GM10248 (cell line): ENCODE results near the gene CNTNAP2.

Experiments
- CTCF ChIA-PET: fragments of 300-600 bp; sonication (Branson Sonifier 250); formaldehyde crosslinking; extraction: SDS; loops from one replicate; lab custom pipeline; 2021; ENCODE audit warnings: antibody characterized with exemption; lab: Yijun Ruan, JAX
- POLR2A ChIA-PET: fragments of 350-650 bp; sonication (Branson Sonifier 250); formaldehyde crosslinking; extraction: SDS; loops from one replicate; lab custom pipeline; 2020; ENCODE audit warnings: antibody characterized with exemption; lab: Yijun Ruan, JAX
- DNase-seq: peaks from one replicate; pipeline ENCODE4 v3.0.0; 2012; ENCODE audit errors: extremely low spot score
- CTCF ChIP-seq: IDR thresholded peaks from 2 replicates; pipeline ENCODE4 v1.5.1; 2012; ENCODE audit warnings: mild to moderate bottlenecking, low read depth; ENCODE audit errors: extremely low read depth, missing control alignments, control extremely low read depth

Gene CNTNAP2

DNA sequence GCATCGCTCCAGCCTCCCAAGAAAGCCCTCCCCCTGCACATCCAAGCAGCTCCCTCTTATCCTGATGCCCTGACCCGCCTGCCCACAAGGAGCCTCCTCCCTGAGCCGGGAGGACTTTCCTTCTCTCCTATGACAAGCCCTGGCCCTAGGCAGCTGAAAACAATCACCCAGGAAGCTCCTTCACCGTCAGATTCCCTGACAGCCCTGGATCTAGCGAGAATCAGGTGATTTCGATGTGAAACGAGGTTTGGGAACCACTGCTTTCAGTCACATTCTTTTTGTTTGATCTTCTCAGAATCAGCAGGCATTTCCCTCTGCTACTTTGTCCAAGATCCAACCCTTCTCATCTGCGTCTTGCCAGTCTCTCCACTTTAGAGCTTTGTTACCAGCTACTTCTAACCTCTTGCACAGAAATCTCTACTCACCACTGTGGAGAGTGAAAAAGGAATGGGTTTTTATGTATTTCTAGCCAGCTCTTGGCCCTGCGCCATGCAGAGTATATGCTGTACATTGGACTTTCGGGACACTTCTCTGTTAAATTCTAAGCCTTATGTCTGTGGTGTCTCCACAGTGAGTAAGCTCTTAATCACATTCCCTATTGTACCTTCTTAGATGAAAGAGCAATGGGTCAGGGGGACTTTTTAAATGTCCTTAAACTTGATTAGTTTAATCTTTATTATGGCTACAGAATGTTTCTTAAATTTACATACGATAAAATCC is 2220.8 kb downstream of the CNTNAP2 start:
- POLR2A ChIA-PET = no interaction called here
- CTCF ChIA-PET = interaction anchor here (0.9 kb wide), 1 partner anchor 10 kb away, joined by 3 read pairs; no protein-coding TSS in a partner anchor
- no peak for TF ChIP-seq CTCF
- no peak for DNase-seq

DNA sequence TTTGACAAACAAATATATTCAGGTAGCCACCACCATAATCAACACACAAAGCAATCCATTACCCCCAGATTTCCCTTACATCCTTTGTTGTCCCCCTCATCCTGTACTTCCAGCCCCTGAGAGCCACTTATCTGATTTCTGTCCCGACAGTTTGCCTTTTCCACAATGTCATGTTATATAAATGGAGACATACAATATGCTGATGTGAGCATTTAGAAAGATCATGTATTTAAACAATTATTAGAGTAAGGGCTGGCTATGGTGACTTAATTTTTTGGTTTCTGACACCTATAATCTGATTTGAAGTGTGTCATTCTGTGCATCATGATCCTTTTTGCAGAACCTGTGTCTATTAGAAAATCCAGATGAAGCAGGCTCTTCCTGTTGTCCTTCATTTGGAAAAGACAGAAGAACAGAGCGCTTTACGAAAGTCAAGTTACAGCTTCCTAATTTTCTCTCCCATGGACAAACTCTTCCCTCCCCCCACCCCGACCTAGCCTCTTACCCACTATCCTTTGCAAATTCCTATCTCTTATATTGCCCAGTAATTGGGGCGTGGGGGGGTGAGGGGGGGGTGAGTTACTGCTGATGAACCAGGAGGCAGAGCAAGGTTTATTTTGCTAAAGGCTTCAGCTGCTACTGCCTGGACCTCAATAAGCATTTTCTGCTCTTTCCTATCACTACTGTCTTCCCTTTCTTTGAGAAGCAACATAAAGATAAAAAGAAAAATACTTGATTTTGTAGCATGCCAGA is 2221.6 kb downstream of the CNTNAP2 start:
- TF ChIP-seq CTCF = no peak
- ChIA-PET CTCF (no interaction called here), POLR2A (no interaction called here)
- no peak for DNase-seq

- ChIA-PET CTCF (no interaction called here), POLR2A (no interaction called here)
- no peak for TF ChIP-seq CTCF
- no peak for DNase-seq
These were observed 2224.1 kb downstream of the CNTNAP2 start for GRCh38 chr7:148340438-148341280.

DNA sequence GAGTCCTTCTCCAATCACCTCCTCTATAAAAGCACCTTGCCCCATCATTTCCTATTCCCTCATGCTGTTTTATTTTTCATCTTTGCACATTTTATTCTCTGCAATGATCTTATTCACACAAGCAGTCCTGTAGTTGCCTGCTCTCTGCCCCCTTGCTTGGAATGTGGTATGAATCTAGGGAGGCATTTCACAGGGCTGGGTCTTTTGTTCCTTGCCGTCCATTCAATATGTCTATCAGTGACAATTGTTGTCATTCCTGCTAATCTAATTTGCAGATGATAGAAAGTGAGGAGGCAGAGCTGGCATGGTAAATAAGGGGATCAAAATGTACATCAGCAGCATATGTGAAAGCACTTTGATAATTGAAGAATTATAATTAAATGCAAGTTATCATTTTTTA is 2227.8 kb downstream of the CNTNAP2 start:
- DNase-seq = no peak
- TF ChIP-seq CTCF = no peak
- ChIA-PET POLR2A (no interaction called here), CTCF (no interaction called here)

GRCh38 chr7:148347981-148348380 is 2231.4 kb downstream of the CNTNAP2 start:
- TF ChIP-seq CTCF = no peak
- POLR2A ChIA-PET = no interaction called here
- DNase-seq = no peak
- CTCF ChIA-PET = interaction anchor here (0.8 kb wide), 1 partner anchor 11 kb away, joined by 3 read pairs; no protein-coding TSS in a partner anchor

- POLR2A ChIA-PET = no interaction called here
- CTCF ChIA-PET = no interaction called here
- no peak for TF ChIP-seq CTCF
- DNase-seq = no peak
These were observed 2231.9 kb downstream of the CNTNAP2 start for GRCh38 chr7:148348466-148348865.
